GM21528 (cell line): ENCODE results near the gene NDE1.
A peak's percentile ranks its signal among the peaks of the same experiment; 100 is the strongest.

Source experiments
- ATAC-seq: cut with Tn5 transposase; IDR thresholded peaks from one replicate; pipeline ENCODE4 v1.9.1; 2021; ENCODE audit warnings: mild to moderate bottlenecking, moderate library complexity; ENCODE audit not compliant: unreplicated experiment, low FRiP score

The NDE1 gene

DNA sequence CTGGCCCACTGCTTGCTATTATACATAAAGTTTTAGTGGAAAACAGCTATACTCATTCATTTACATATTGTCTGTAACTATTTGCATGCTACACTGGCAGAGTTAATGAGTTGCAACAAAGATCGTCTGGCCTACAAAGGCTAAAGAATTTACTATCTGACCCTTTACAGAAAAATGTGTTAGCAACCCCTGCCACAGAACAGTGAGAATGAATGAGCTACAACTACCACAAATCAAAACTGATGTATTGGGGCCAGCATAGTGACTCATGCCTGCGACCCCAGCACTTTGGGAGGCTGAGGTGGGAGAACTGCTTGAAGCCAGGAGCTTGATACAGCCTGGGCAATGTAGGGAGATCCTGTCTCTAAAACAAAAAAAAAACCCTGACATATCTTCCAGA lies 114.1 kb downstream of the NDE1 start:
- ATAC-seq: no peak

DNA sequence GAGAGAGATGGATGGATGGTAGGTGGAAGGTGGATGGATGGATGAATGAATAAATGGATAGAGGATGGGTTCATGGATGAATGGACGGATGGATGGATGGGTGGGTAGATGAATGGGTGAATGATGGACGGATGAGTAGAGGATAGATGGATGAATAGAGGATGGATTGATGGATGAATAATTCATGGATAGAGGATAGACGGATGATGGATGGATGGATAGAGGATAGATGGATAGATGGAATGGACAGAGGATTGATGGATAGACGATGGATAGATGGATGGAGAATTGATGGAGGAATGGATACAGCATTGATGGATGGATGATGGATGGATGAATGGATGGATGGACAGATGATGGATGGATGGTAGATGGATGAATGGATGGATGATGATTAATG lies 115.1 kb downstream of the NDE1 start:
- ATAC-seq: no peak

DNA sequence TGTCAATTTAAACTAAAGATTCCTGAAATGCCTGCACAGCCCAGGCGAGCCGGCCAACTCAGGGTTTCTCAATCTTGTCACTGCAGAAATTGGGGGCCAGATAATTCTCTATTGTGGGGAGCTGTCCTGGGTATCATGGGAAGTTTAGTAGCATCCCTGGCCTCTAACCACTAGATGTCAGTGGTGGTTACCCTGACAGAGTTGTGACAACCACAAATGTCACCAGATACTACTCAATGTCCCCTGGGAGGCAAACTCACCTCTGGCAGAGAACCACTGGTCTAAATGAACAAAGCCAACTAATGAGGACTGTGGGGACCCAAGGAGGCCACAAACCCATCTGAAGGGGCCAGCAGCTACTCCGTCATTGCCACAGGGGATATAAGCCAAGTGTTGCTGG lies 115.8 kb downstream of the NDE1 start:
- ATAC-seq: peak; percentile 66

DNA sequence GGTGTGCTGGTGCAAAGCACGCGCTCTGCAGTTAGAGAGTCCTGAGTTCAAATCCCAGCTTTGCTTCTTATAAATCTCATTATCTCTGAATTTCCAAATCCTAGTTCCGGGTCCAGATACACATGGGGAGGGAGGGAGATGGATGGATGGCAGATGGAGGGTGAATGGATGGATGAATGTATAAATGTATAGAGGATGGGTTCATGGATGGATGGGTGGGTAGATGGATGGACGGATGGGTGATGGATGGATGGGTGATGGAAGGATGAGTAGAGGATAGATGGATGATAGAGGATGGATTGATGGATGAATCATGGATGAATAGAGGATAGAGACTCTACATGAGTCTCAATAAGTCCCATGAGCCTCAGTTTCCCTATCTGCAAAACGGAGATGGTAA lies 116.9 kb downstream of the NDE1 start:
- ATAC-seq: no peak

DNA sequence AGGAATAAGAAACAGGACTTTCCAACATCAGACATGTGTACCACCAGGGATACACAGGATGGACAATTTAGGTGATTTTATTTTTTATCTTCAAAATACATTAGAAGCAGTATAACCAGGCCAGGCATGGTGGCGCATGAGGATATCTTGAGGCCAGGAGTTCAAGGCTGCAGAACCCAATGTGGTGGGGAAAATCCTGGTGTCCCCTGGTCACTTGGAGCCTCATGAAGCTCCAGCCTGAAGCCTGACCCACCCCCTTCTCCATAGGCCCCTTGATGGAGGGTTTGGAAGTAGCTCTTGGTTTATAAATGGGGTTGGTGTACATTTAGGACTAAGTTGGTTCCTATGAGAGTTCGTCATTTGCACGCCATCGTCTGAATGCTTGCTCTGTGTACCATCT lies 118.2 kb downstream of the NDE1 start:
- ATAC-seq: no peak

DNA sequence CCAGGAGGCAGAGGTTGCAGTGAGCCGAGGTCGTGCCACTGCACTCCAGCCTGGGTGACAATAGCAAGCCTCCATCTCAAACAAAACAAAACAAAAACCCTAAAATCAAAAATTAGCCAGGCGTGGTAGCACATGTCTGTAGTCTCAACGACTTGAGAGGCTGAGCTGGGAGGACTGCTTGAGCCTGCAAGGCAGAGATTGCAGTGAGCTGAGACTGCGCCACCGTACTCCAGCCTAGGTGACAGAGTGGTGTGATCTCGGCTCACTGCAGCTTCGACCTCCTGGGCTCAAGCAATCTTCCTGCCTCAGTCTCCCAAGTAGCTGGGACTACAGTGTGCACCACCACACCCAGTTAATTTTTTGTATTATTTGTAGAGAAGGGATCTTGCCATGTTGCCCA lies 119.2 kb downstream of the NDE1 start:
- ATAC-seq: no peak

DNA sequence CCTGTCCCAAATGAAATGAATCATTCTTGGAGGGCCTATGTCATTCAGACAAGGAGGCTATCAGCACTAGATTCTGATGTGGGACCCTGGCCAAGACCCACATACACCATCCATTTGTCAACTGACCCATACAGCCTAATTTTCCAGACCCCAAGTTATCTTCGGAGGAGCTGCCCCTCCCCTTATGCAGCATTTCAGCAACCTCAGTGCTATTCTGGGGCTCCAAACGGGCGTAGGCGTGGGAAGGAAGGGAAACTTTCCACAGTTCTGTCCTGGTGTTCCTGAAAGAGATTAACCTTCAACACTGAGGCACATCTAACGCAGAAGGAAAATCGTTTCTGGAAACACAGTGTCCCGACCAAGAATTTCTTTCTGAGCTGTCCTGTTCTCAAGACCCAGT lies 120.1 kb downstream of the NDE1 start:
- no peak for ATAC-seq

DNA sequence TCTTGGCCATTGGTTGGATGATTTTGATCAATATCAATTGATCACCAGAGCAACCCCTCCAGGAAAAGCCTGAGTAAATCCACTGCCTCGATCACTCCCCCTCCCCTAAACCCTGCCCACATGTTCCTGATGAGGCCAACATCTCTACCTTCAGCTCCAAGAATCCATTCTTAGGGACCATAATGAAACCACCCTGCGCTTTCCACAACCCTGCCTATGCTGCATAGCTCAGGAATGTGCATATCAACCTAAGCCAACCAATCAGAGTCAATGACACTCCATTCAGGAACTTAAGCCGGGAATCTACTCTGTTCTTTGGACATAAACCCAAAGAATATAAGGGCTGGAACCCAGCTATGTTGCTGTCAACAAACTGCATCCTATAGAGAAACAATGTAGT lies 120.5 kb downstream of the NDE1 start:
- no peak for ATAC-seq

DNA sequence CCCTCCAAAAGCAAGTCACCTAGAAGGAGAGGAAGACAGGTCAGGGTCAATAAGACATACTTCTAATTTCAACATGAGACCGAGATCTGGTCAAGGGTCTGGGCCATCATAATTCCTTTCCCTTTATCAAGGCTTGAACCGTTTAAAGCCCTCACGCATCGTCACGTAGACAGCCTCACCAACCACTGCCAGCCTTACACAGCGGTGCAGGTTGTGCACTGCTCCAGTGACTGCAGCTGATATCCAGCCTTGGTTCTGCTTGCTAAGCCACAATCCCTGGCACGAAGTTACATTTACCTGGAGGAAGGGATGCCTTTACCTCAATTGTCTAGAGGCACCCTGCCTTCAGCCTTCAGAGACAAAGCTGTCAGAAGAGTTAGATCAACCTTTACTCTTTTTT lies 121.6 kb downstream of the NDE1 start:
- ATAC-seq: no peak

DNA sequence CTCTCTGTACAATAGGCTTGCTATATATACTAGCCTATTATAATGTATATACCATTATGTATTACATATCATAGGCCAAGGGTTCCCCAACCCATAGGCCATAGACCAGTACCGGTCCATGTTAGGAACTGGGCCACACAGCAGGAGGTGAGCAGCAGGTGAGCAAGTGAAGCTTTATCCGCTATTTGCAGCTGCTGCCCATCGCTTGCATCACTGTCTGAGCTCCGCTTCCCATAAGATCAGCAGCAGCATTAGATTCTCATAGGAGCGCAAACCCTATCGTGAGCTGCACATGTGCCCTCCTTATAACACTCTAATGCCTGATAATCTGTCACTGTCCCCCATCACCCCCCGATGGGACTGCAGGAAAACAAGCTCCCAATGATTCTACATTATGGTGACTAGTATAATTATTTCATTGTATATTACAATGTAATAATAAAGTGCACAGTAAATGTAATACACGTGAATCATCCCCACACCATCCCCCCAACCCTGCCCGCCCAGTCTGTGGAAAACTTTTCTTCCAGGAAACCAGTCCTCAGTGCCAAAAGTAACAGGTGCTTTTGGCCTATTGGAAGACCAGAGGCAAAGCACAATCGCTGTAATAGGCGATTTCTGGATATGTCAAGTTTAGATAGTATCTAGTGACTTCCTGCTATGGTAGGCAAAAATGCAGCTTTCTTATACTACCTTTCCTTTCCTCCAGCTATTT lies 122.7 kb downstream of the NDE1 start:
- no peak for ATAC-seq

DNA sequence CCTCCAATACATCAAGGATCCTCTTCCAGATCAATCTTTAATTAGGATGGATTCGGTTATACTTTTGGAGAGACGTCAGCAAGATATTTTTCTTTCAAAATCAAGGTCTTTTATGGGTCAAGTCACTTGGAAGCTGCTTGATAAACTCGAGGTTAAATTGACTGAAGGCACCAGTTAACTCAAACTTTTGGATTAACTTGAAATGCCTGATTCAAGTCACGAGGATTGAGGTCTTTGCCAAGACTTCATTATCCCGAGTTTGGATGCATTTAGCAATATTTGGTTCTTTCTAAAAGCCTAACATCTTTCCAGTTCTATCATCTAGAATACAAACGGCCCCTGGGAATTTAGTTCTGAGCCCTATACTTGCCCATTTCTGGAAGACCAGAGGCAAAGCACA lies 123.9 kb downstream of the NDE1 start:
- ATAC-seq: no peak

DNA sequence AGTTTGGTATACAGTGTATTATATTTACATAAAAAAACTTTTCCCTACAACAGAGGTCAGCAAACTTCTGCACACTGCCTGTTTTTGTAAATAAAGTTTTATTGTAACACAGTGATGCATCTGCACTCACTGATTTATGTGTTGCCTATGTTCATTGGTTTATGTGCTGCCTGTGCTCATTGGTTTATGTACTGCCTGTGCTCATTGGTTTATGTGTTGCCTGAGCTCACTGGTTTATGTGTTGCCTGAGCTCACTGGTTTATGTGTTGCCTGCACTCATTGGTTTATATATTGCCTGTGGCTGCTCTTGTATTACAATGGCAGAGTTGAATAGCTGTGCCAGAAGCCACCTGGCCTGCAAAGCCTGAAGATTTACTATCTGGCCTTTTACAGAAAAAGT lies 125.2 kb downstream of the NDE1 start:
- ATAC-seq: no peak

DNA sequence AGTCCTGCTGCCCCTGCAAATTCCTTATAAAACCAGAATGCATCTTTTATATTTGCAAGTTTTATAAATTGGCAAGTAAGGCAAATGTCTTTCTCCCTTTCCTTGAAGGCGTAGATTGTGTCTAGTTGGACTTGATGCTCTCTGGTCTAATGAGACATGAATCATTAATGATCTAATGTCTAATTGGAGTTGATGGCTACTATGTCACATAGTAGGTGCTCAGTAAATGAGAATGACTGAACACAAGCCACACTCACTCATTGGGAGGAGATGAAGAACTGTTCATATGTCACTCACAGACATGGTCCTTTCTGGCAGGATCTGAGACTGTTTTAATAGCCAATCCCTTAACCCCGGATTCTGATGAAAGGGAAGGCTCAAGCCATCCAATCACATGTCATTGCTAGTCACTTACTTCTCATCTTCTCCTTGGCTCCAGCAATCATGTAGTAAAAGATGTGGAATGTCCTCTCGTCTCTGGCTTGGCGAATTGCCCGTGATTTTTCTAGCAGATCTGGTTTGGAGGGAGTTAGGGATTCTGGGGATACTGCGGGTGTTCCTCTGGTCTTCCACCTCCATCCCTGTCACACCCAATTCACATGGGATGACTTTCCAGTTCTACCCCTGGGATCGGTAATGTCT lies 125.7 kb downstream of the NDE1 start:
- ATAC-seq: no peak
